HG03432 (cell line): ENCODE data around the gene NDUFAF8.

ENCODE experiments used
- ATAC-seq: cut with Tn5 transposase; IDR thresholded peaks from one replicate; pipeline ENCODE4 v1.9.1; 2021; ENCODE audit warnings: mild to moderate bottlenecking, moderate library complexity; ENCODE audit not compliant: unreplicated experiment

Gene NDUFAF8

GRCh38 chr17:81237591-81238489, 1.3 kb upstream of the NDUFAF8 start:
- ATAC-seq = no peak

DNA sequence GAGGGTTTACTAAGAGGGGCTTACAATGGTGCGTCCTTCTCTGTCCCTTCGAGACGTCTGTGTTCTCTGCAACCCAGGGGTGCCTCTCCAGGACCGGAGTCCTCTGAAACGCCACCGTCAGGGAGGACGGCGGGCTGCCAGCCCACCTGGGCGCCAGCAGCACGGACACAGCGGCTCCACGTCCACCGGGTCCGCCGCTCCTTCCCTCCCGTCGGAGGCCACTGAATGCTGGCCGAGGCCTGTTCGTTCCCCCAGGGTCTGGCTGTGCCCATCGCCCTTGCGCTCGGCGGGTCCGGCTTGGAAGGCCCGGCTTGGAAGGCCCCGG, 666 bp upstream of the NDUFAF8 start:
- ATAC-seq = peak; percentile 9

DNA sequence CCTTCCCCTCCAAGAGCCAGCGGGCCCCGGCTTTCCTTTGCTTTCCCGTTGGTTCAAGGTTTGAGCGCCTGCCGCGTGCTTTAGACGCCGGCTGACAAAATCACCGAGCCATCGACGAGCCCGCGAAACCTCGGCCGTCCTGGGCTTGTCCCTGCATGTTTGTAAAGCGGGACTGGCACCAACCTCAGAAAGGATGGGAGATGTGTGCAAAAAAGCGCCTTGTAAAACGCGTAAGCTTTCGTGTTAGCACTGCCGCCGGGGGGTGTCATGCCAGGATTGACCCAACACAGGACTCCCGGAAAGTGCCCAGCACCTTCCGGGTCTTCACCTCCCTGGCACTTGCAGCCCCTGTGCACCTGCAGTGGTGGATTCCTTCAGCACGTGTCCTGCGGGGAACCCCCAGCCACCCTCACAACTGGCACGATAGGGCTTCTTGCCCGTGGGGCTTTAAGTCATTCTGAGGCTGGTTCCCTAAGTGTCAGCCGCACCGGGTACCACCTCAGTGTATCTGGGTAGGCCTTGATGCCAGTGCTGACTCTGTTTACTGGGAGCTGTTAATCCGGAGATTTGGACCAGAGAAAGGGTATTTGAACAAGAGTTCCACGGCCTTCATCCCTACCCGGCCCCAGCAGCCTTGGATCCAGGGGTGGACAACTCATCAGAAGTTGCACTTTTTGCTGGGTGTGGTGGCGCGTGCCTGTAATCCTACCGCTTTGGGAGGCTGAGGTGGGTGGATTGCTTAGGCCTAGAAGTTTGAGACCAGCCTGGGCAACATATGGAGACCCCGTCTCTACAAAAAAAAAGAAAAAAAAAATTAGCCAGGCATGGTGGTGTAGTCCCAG, 817 bp downstream of the NDUFAF8 start:
- no peak for ATAC-seq

DNA sequence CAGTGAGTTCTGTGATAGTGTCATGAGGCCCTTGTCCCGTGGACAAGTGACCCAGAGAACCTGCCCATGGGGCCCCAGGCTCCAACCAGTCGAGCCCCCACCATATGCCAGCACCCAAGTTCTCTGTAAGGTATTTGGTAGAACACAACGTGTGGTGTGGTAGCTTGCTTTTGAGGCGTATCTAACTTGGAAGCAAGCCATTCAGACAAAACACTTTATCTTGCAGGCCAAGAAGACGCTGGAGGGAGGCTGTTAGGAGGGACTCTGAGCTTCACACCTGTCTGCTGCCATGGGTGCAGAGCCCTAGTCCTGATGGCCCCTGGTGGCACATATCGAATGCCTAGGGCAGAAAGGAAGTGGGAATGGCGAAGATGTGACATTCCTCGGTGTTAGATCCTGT, 1.6 kb downstream of the NDUFAF8 start:
- no peak for ATAC-seq

- ATAC-seq = no peak
Observed at GRCh38 chr17:81241203-81241602, 2.1 kb downstream of the NDUFAF8 start.

DNA sequence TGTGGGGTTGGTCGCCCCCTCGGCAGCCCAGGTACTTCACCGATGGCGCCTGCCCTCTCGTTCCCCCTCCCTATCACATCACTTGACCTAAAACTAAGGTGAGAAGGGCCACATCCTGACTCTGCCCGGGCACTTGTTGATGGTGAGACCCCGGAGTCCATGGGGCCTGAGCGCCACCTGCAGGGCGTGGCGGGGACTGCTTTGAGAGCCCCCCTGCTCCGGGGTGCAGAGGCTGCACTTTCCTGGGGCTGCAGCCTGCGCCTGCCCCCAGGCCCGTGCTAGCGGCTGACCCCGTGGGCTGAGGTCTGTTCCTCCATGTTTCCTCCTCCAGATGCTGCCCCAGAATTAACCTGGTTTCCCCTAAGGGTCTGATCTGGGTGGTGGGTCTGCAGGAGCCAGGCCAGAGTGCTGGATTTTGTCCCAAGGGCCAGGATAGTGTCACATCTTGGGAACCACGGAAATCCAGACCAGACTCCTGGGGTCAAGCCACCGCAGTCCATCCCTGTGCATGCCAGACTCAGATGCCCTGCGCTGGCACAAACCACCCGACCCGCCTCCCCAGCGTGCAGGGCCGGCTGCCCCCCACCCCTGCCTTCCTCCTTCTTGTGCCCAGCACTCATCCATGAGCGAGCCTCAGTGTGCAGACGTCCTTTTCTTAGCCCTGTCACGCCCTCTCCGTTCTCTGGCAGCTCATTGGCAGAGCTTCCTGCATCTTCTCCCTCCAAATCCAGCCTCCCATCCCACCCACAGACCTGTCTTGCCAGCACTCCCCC, 2.7 kb downstream of the NDUFAF8 start:
- ATAC-seq = no peak

GRCh38 chr17:81242421-81243332, 3.6 kb downstream of the NDUFAF8 start:
- ATAC-seq = no peak

DNA sequence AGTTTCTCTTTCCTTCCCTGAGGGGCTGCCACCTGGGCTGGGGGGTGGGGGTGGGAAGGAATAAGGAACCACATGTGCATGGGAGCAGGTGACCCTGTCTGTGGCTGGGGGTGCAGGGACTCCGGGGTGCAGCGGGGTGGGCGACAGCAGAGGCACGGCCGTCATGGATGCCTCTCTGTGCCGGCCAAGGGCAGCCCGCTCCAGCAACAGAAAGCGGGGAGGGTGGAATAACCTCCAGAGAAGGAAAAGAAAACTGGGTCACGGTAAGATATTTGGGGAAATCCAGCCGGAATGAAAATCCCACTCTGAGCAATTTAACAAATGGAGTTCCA, 4.2 kb downstream of the NDUFAF8 start:
- ATAC-seq = no peak

GRCh38 chr17:81244358-81245023, 5.4 kb downstream of the NDUFAF8 start:
- no peak for ATAC-seq

- ATAC-seq = no peak
Observed at GRCh38 chr17:81245024-81245664, 6.0 kb downstream of the NDUFAF8 start.

GRCh38 chr17:81245665-81246342, 6.7 kb downstream of the NDUFAF8 start:
- no peak for ATAC-seq

DNA sequence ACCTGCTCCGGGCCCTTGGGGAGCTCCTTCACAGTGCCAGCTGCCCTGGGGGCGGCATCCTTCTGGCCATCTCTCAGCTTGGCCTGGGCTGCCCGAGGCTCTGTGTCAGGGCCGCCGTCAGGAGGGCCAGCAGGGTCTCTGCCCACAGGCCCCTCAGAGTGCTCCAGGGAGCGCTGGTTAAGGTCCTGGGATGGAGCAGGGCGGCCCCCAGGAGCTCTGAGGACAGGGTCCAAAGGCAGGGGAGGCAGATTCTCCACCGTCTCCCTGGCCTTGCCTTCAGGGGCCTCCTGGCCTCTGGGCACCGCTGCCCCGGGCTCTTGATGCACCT, 7.2 kb downstream of the NDUFAF8 start:
- ATAC-seq = no peak

- ATAC-seq = no peak
Observed at GRCh38 chr17:81246679-81247338, 7.7 kb downstream of the NDUFAF8 start.

DNA sequence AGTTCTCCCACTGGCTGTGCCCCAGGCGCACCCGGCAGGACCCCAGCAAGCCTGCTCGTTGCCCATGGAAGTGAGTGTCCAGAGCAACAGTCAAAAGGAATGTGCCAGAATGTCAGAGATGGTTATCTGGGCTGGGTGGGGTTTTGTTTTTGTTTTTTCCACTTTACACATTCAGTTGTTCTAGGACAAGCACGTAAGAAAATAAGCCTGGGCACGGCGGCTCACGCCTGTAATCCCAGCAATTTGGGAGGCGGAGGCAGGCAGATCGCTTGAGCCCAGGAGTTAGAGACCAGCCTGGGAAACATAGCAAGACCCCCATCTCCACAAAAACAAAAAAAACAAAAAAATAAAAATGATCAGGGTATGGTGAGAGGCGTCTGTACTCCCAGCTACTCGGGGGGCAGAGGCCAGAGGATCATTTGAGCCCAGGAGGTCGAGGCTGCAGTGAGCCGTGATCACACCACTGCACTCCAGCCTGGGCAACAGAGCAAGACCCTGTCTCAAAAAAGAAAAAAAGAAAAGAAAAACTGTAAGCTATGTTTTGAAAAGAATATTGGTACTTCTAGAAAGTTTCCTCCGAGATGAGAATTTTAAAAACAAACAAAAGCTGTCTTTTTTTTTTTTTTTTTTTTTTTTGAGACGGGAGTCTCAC, 8.3 kb downstream of the NDUFAF8 start:
- ATAC-seq = no peak

DNA sequence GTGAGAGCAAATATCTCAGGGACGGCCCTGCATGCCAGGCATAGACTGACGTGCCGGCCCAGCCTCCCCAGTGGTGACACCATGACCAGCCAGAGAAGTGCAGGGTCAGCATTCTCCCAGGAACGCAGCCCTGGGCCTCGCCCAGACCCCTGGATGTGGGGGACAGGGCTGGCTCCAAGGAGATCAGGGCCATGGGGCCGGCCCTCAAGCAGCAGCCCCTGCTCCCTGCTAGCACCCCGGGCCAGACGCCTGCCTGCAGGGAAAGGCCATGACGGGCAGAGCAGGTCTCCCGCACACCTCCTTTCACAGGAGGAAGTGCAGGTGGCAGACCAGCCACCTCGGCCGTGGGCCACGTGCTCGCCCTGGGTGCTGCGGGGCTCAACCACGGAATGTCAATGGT, 9.5 kb downstream of the NDUFAF8 start:
- ATAC-seq = no peak

GRCh38 chr17:81249223-81250040, 10.3 kb downstream of the NDUFAF8 start:
- no peak for ATAC-seq
